Natural killer cell (primary cell): ENCODE measurements around the gene SPECC1. TPM values are rescaled to one million over a fixed set of nuclear protein-coding genes. Genes with fewer than 3 reads are reported as not detected.

Experiments
- ATAC-seq, 3 donors: fragments of 150-1000 bp in 2 of 3; fragments of 200-7000 bp in 1 of 3; cut with Tn5 transposase; 1 replicate in 1 of 3; 2 replicates in 2 of 3; pipeline ENCODE4 v1.10.0; 2021; ENCODE audit warnings: mild to moderate bottlenecking in 2 of 3, moderate library complexity in 2 of 3
- DNase-seq, 2 donors: peaks; one replicate each; pipeline versions ENCODE4 v3.0.0 to v3.0.0-alpha.2; 2013 to 2021; ENCODE audit warnings: mixed read lengths in 1 of 2
- H3K27ac ChIP-seq: one replicate; pipeline ENCODE4 v1.5.1; 2013; ENCODE audit warnings: mild to moderate bottlenecking, low read length
- H3K27me3 ChIP-seq: one replicate; pipeline ENCODE4 v1.6.1; 2013; ENCODE audit warnings: low read length; ENCODE audit not compliant: control insufficient read depth, insufficient read depth
- H3K36me3 ChIP-seq: one replicate; pipeline ENCODE4 v1.6.1; 2013; ENCODE audit warnings: low read length; ENCODE audit not compliant: control insufficient read depth, insufficient read depth
- H3K4me1 ChIP-seq: one replicate; pipeline ENCODE4 v1.6.1; 2013; ENCODE audit warnings: low read length; ENCODE audit not compliant: control insufficient read depth, insufficient read depth
- H3K4me3 ChIP-seq: one replicate; pipeline ENCODE4 v1.5.1; 2013; ENCODE audit warnings: low read length
- H3K9me3 ChIP-seq: one replicate; pipeline ENCODE4 v1.6.1; 2013; ENCODE audit warnings: low read length; ENCODE audit not compliant: control insufficient read depth, insufficient read depth
- H3K27ac Mint-ChIP-seq, 2 donors: one replicate each; pipeline ENCODE4 v1.8.0; 2022; ENCODE audit warnings: mild to moderate bottlenecking in 2 of 2, mixed read lengths in 2 of 2, moderate library complexity in 1 of 2
- H3K27me3 Mint-ChIP-seq, 2 donors: one replicate each; pipeline ENCODE4 v1.8.0; 2022; ENCODE audit warnings: low read depth in 2 of 2, mixed read lengths in 2 of 2
- H3K36me3 Mint-ChIP-seq: one replicate; pipeline ENCODE4 v1.8.0; 2022; ENCODE audit warnings: mixed read lengths
- H3K4me1 Mint-ChIP-seq, 2 donors: one replicate each; pipeline ENCODE4 v1.8.0; 2022; ENCODE audit warnings: mixed read lengths in 2 of 2
- H3K4me3 Mint-ChIP-seq: one replicate; pipeline ENCODE4 v1.8.0; 2022; ENCODE audit warnings: mild to moderate bottlenecking, moderate library complexity, mixed read lengths
- H3K9me3 Mint-ChIP-seq, 2 donors: one replicate each; pipeline ENCODE4 v1.8.0; 2022; ENCODE audit warnings: mixed read lengths in 2 of 2
- WGBS: methylation state at CpG from one replicate; pipeline ENCODE4 v1.1.7; 2013; ENCODE audit warnings: missing lambda C conversion rate; ENCODE audit not compliant: insufficient coverage; 5-methylcytosine and 5-hydroxymethylcytosine counted together
- intact Hi-C: fragments of 100-400 bp; cut with micrococcal nuclease; formaldehyde crosslinking; loops from one replicate; pipeline ENCODE4 v1.14.2; 2022
- total RNA-seq, 4 donors: library from RNA; stranded (reverse); fragments of 120-200 nt in 1 of 4; gene quantifications; one replicate each; pipeline versions ENCODE4 v1.2.3 to v1.2.4, GENCODE V29; 2013 to 2022
- TF ChIP-seq, protein P1 (sequence below): fragments of 200-600 bp; IDR thresholded peaks from one replicate; pipeline ENCODE4 v1.8.0; 2022; ENCODE audit warnings: antibody characterized with exemption

SPECC1 gene
- total RNA-seq, 3 donors from 2014 or later (not counting 1 experiment from before 2014, with no cell fraction given): 29.3 to 45.1 (median 37.2) TPM

DNA sequence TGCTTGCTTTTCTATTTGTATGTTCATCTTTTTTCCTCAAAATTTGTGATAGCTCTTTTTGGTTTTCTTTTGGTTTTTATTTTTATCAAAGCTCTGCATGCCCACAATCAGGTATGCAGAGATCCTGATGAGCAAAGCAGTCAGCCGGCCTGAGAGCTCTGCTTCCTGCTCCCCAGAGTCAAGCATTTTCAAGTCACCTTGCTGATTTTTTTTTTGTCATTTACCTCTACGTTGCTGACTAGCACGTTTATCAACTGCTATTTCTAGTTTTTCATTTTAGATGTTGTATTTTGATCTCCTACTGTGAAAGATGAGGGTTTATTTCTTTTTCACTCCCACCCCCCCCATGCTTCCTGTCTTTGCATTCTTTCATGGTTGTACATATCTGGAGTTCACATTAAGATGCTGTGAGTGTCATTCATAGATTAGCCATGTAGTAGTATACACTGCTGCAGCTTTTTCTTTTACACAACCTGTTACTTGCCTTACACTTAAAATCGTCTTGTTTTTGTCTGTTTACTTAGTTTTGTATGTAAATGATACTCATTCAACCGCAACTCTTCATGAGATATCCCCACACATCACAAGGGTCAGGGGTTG lies 262.0 kb downstream of the SPECC1 start:
- TF ChIP-seq, protein P1, sequence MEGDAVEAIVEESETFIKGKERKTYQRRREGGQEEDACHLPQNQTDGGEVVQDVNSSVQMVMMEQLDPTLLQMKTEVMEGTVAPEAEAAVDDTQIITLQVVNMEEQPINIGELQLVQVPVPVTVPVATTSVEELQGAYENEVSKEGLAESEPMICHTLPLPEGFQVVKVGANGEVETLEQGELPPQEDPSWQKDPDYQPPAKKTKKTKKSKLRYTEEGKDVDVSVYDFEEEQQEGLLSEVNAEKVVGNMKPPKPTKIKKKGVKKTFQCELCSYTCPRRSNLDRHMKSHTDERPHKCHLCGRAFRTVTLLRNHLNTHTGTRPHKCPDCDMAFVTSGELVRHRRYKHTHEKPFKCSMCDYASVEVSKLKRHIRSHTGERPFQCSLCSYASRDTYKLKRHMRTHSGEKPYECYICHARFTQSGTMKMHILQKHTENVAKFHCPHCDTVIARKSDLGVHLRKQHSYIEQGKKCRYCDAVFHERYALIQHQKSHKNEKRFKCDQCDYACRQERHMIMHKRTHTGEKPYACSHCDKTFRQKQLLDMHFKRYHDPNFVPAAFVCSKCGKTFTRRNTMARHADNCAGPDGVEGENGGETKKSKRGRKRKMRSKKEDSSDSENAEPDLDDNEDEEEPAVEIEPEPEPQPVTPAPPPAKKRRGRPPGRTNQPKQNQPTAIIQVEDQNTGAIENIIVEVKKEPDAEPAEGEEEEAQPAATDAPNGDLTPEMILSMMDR: no peak
- no peaks in the 10 kb centered on the region for H3K9me3 ChIP-seq
- Mint-ChIP-seq H3K27me3 (no peaks in the 10 kb centered on the region), H3K36me3 (no peaks in the 10 kb centered on the region), H3K9me3 (no peaks in the 10 kb centered on the region), H3K4me1 (peaks cover 32 to 39% of the 10 kb centered on the region in 2 donors), H3K4me3 (no peak overlapping the region), H3K27ac (no peak overlapping the region)
- intact Hi-C loops: no loop called here
- no peaks in the 10 kb centered on the region for H3K27me3 ChIP-seq
- peaks cover 4% of the 10 kb centered on the region for H3K36me3 ChIP-seq
- peaks cover 37% of the 10 kb centered on the region for H3K4me1 ChIP-seq
- ATAC-seq (no peak), DNase-seq (peak in 1 of 2 donors; percentile 53)
- no peak overlapping the region for H3K4me3 ChIP-seq
- no peak overlapping the region for H3K27ac ChIP-seq
- WGBS: 73% methylated on average over 2 of the region's 5 CpGs

DNA sequence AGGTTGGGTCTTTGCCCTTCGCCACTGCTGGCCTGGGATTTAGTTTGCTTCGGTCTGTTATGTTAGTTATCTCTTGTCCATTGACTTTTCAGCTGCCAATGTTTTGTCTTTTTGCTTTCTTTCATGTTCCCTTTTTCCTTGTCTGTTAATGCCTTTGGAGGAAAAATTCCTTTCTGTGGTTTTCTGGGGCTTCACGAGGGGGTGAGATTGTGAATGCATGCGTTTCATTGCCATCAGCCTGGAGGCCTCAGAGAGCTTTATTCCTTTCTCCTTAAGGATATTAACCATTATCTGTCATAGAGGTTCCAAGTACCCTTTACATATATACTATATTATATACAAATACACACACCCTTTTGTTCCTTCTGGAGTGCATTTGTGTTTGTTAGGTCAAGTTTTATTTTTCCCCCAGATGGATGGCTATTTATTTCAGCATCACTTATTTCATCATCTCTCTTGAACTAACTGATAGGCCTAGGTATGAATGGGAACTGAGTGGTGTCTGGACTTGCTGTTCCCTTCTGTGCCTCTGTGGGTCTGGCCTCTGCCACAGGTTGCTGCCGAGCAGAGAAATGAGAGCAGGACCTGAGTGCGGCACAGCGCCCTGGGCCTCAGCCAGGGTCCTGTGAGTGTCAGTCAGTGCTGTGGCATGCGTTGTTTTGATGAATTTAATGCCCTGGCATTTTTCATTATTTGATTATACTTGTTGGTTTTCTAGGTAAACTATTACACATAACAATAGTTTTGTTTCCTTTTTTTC lies 264.8 kb downstream of the SPECC1 start:
- WGBS: 80% methylated on average over 4 of the region's 8 CpGs
- Mint-ChIP-seq H3K4me3 (no peak overlapping the region), H3K36me3 (no peaks in the 10 kb centered on the region), H3K27me3 (no peaks in the 10 kb centered on the region), H3K4me1 (peaks cover 35 to 39% of the 10 kb centered on the region in 2 donors), H3K27ac (no peak overlapping the region), H3K9me3 (no peaks in the 10 kb centered on the region)
- H3K4me3 ChIP-seq: no peak overlapping the region
- no peaks in the 10 kb centered on the region for H3K27me3 ChIP-seq
- no peak overlapping the region for H3K27ac ChIP-seq
- H3K36me3 ChIP-seq: no peaks in the 10 kb centered on the region
- peaks cover 39% of the 10 kb centered on the region for H3K4me1 ChIP-seq
- intact Hi-C loops: no loop called here
- TF ChIP-seq, protein P1: no peak
- DNase-seq (peak in 1 of 2 donors; percentile 38), ATAC-seq (no peak)
- no peaks in the 10 kb centered on the region for H3K9me3 ChIP-seq

DNA sequence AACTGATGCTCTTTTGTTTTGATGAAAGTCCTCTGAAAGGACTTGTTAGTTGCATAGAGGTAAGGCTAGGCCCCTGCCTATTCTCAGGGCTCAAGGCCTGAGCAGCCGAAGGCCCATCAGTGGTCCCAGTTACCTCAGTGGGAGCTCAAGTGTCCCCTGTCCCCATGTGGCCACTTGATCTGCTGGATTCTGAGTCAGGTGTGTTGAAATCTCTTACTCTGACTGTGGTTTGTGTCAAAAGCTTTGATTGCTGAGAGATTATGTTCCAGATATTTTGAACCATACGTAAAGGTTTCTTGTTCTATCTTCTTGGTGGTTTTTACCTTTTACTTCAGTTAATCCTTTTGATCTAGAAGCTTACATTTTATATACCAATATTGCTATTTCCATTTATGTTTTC lies 266.5 kb downstream of the SPECC1 start:
- Histone ChIP-seq H3K27ac (no peak overlapping the region), H3K4me1 (peaks cover 37% of the 10 kb centered on the region)

More for the DNA sequence above, 266.5 kb downstream of the SPECC1 start:
- Mint-ChIP-seq H3K27ac (no peak overlapping the region), H3K9me3 (no peaks in the 10 kb centered on the region), H3K4me3 (no peak overlapping the region), H3K36me3 (no peaks in the 10 kb centered on the region), H3K27me3 (no peaks in the 10 kb centered on the region), H3K4me1 (peaks cover 34 to 39% of the 10 kb centered on the region in 2 donors)
- intact Hi-C loops: no loop called here
- Histone ChIP-seq H3K9me3 (no peaks in the 10 kb centered on the region), H3K36me3 (no peaks in the 10 kb centered on the region), H3K4me3 (no peak overlapping the region), H3K27me3 (no peaks in the 10 kb centered on the region)
- WGBS: 58% methylated on average over 1 of the region's 2 CpGs
- no peak for ATAC-seq
- DNase-seq: peak in 1 of 2 donors; percentile 23
- TF ChIP-seq, protein P1: no peak
